Natural killer cell (primary cell): ENCODE measurements around the gene HAGHL. TPM values are rescaled to one million over a fixed set of nuclear protein-coding genes. Genes with fewer than 3 reads are reported as not detected.

Experiments used
- ATAC-seq, 3 donors: fragments of 150-1000 bp in 2 of 3; fragments of 200-7000 bp in 1 of 3; cut with Tn5 transposase; 1 replicate in 1 of 3; 2 replicates in 2 of 3; pipeline ENCODE4 v1.10.0; 2021; ENCODE audit warnings: mild to moderate bottlenecking in 2 of 3, moderate library complexity in 2 of 3
- DNase-seq, 2 donors: peaks; one replicate each; pipeline versions ENCODE4 v3.0.0 to v3.0.0-alpha.2; 2013 to 2021; ENCODE audit warnings: mixed read lengths in 1 of 2
- H3K27ac ChIP-seq: one replicate; pipeline ENCODE4 v1.5.1; 2013; ENCODE audit warnings: mild to moderate bottlenecking, low read length
- H3K27me3 ChIP-seq: one replicate; pipeline ENCODE4 v1.6.1; 2013; ENCODE audit warnings: low read length; ENCODE audit not compliant: control insufficient read depth, insufficient read depth
- H3K36me3 ChIP-seq: one replicate; pipeline ENCODE4 v1.6.1; 2013; ENCODE audit warnings: low read length; ENCODE audit not compliant: control insufficient read depth, insufficient read depth
- H3K4me1 ChIP-seq: one replicate; pipeline ENCODE4 v1.6.1; 2013; ENCODE audit warnings: low read length; ENCODE audit not compliant: control insufficient read depth, insufficient read depth
- H3K4me3 ChIP-seq: one replicate; pipeline ENCODE4 v1.5.1; 2013; ENCODE audit warnings: low read length
- H3K9me3 ChIP-seq: one replicate; pipeline ENCODE4 v1.6.1; 2013; ENCODE audit warnings: low read length; ENCODE audit not compliant: control insufficient read depth, insufficient read depth
- H3K27ac Mint-ChIP-seq, 2 donors: one replicate each; pipeline ENCODE4 v1.8.0; 2022; ENCODE audit warnings: mild to moderate bottlenecking in 2 of 2, mixed read lengths in 2 of 2, moderate library complexity in 1 of 2
- H3K27me3 Mint-ChIP-seq, 2 donors: one replicate each; pipeline ENCODE4 v1.8.0; 2022; ENCODE audit warnings: low read depth in 2 of 2, mixed read lengths in 2 of 2
- H3K36me3 Mint-ChIP-seq: one replicate; pipeline ENCODE4 v1.8.0; 2022; ENCODE audit warnings: mixed read lengths
- H3K4me1 Mint-ChIP-seq, 2 donors: one replicate each; pipeline ENCODE4 v1.8.0; 2022; ENCODE audit warnings: mixed read lengths in 2 of 2
- H3K4me3 Mint-ChIP-seq: one replicate; pipeline ENCODE4 v1.8.0; 2022; ENCODE audit warnings: mild to moderate bottlenecking, moderate library complexity, mixed read lengths
- H3K9me3 Mint-ChIP-seq, 2 donors: one replicate each; pipeline ENCODE4 v1.8.0; 2022; ENCODE audit warnings: mixed read lengths in 2 of 2
- WGBS: methylation state at CpG from one replicate; pipeline ENCODE4 v1.1.7; 2013; ENCODE audit warnings: missing lambda C conversion rate; ENCODE audit not compliant: insufficient coverage; 5-methylcytosine and 5-hydroxymethylcytosine counted together
- intact Hi-C: fragments of 100-400 bp; cut with micrococcal nuclease; formaldehyde crosslinking; loops from one replicate; pipeline ENCODE4 v1.14.2; 2022
- total RNA-seq, 4 donors: library from RNA; stranded (reverse); fragments of 120-200 nt in 1 of 4; gene quantifications; one replicate each; pipeline versions ENCODE4 v1.2.3 to v1.2.4, GENCODE V29; 2013 to 2022
- TF ChIP-seq, protein P1 (sequence below): fragments of 200-600 bp; IDR thresholded peaks from one replicate; pipeline ENCODE4 v1.8.0; 2022; ENCODE audit warnings: antibody characterized with exemption

Gene HAGHL
- total RNA-seq, 3 donors from 2014 or later (not counting 1 experiment from before 2014, with no cell fraction given): 13.5 to 21.5 (median 15.7) TPM

DNA sequence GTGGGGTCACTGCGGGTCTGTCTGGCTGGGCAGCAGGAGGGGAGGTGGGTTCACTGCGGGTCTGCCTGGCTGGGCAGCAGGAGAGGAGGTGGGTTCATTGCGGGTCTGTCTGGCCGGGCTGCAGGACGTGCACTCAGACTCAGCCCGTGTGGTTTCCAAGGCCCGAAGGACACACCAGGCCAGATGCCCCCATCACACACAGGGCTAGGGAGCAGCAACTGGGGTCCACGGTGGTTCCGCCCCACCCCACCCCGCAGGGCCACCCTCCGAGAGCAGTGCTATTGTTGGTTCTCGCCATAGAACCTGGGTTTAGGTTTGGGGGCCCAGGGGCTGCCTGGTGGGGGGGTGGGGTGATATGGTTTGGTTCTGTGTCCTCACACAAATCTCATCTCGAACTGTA is 19.7 kb downstream of the HAGHL start:
- intact Hi-C loops: no loop called here
- H3K36me3 Mint-ChIP-seq: no peaks in the 10 kb centered on the region
- no peak for DNase-seq
- WGBS: 94% methylated on average over 13 of the region's 13 CpGs
- no peaks in the 10 kb centered on the region for H3K27me3 Mint-ChIP-seq
- H3K27me3 ChIP-seq: no peaks in the 10 kb centered on the region
- no peaks in the 10 kb centered on the region for H3K9me3 ChIP-seq
- no peak overlapping the region for H3K27ac ChIP-seq
- H3K4me1 Mint-ChIP-seq: no peaks in the 10 kb centered on the region
- no peaks in the 10 kb centered on the region for H3K4me1 ChIP-seq
- no peak for ATAC-seq
- TF ChIP-seq, protein P1, sequence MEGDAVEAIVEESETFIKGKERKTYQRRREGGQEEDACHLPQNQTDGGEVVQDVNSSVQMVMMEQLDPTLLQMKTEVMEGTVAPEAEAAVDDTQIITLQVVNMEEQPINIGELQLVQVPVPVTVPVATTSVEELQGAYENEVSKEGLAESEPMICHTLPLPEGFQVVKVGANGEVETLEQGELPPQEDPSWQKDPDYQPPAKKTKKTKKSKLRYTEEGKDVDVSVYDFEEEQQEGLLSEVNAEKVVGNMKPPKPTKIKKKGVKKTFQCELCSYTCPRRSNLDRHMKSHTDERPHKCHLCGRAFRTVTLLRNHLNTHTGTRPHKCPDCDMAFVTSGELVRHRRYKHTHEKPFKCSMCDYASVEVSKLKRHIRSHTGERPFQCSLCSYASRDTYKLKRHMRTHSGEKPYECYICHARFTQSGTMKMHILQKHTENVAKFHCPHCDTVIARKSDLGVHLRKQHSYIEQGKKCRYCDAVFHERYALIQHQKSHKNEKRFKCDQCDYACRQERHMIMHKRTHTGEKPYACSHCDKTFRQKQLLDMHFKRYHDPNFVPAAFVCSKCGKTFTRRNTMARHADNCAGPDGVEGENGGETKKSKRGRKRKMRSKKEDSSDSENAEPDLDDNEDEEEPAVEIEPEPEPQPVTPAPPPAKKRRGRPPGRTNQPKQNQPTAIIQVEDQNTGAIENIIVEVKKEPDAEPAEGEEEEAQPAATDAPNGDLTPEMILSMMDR: no peak
- H3K36me3 ChIP-seq: no peaks in the 10 kb centered on the region
- H3K9me3 Mint-ChIP-seq: no peaks in the 10 kb centered on the region
- no peak overlapping the region for H3K4me3 Mint-ChIP-seq
- H3K27ac Mint-ChIP-seq: no peak overlapping the region
- no peak overlapping the region for H3K4me3 ChIP-seq

DNA sequence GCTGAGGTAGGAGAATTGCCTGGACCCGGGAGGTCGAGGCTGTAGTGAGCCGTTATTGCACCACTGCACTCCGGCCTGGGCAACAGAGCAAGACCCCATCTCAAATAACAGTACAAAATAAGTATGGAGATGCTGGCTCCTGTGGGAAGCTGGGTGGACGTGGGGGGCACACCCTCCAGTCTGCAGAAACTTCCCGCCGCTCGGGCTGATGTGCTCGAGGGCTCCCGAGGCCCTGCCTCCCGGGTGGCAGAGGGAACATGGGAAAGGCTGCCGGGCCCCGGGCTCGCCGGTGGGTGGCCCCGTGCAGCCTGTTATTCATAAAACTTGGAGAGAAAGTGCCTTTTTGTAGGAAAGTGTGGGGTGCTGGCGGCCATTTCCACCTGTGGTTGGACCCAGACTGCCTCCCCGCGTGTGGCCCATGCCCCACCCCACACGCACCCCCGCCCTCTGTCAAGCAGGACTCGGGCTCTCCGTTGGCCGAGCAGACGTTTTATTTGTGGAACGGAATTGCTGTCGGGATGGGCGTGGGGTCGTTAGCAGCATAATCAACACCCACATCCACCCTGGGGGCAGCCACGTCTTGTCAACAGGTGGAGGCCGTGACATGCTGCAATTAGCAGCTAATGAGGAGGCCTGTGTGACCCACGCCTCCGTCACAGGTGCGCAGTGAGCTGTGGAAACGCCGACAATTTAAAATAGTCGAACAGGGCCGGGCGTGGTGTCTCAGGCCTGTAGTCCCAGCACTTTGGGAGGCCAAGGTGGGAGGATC is 21.3 kb downstream of the HAGHL start:
- Histone ChIP-seq H3K36me3 (no peaks in the 10 kb centered on the region), H3K27ac (no peak overlapping the region), H3K4me1 (no peaks in the 10 kb centered on the region), H3K27me3 (no peaks in the 10 kb centered on the region), H3K4me3 (no peak overlapping the region), H3K9me3 (no peaks in the 10 kb centered on the region)
- intact Hi-C loops: no loop called here
- TF ChIP-seq, protein P1: no peak
- no peaks in the 10 kb centered on the region for H3K4me1 Mint-ChIP-seq
- H3K27me3 Mint-ChIP-seq: no peaks in the 10 kb centered on the region
- DNase-seq: no peak
- H3K27ac Mint-ChIP-seq: no peak overlapping the region
- 83% methylated on average over 39 of the region's 39 CpGs for WGBS
- ATAC-seq: no peak
- no peaks in the 10 kb centered on the region for H3K36me3 Mint-ChIP-seq
- no peaks in the 10 kb centered on the region for H3K9me3 Mint-ChIP-seq
- no peak overlapping the region for H3K4me3 Mint-ChIP-seq

DNA sequence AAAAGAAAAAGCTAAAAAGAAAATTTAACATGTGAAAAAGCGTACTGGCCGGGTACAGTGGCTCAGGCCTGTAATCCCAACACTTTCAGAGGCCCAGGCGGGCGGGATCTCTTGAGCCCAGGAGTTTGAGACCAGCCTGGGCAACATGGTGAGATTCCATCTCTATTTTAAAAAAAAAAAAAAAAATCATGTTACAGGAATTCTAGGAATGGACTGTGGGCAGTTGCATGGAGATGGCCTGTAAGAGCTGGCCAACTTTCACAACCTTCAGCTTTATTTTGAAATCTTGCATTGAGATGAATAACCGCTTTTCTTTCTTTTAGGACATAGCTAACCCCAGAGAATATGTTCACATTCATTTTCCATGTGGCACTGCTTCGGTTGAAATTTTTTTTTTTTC is 22.1 kb downstream of the HAGHL start:
- Mint-ChIP-seq H3K4me3 (no peak overlapping the region), H3K36me3 (no peaks in the 10 kb centered on the region), H3K27ac (no peak overlapping the region), H3K9me3 (no peaks in the 10 kb centered on the region), H3K27me3 (no peaks in the 10 kb centered on the region), H3K4me1 (no peaks in the 10 kb centered on the region)
- H3K4me1 ChIP-seq: no peaks in the 10 kb centered on the region
- intact Hi-C loops: no loop called here
- H3K4me3 ChIP-seq: no peak overlapping the region
- H3K36me3 ChIP-seq: no peaks in the 10 kb centered on the region
- 70% methylated on average over 6 of the region's 6 CpGs for WGBS
- H3K9me3 ChIP-seq: no peaks in the 10 kb centered on the region
- no peaks in the 10 kb centered on the region for H3K27me3 ChIP-seq
- TF ChIP-seq, protein P1: no peak
- no peak overlapping the region for H3K27ac ChIP-seq
- DNase-seq (no peak), ATAC-seq (no peak)

DNA sequence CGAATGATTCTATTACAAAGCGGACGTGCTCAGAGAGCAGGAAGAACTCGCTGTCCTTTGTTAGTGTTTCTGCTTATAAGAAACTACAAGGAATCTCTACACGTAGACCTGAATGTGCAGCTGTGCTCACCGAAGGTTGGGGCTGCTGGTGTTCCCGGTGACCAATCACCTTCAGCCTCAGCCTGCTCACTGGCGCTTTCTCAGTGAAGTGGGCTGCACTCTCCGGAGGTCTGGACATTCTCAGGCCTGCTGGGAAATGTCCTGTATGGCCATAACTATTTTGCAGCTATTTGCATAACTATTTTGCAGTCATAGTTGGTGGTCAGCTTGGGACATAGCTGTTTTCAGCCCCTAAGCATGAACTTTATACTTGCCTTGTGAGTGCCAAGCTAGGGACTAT is 23.6 kb downstream of the HAGHL start:
- Histone ChIP-seq H3K4me1 (no peaks in the 10 kb centered on the region), H3K4me3 (no peak overlapping the region), H3K36me3 (no peaks in the 10 kb centered on the region), H3K27me3 (no peaks in the 10 kb centered on the region), H3K27ac (no peak overlapping the region), H3K9me3 (no peaks in the 10 kb centered on the region)
- intact Hi-C loops: no loop called here
- TF ChIP-seq, protein P1: no peak
- Mint-ChIP-seq H3K27me3 (no peaks in the 10 kb centered on the region), H3K4me3 (no peak overlapping the region), H3K27ac (no peak overlapping the region), H3K36me3 (no peaks in the 10 kb centered on the region), H3K9me3 (no peaks in the 10 kb centered on the region), H3K4me1 (no peaks in the 10 kb centered on the region)
- no peak for DNase-seq
- no peak for ATAC-seq
- 90% methylated on average over 9 of the region's 9 CpGs for WGBS
